ENCODE data around the gene FOXB1. TPM values are rescaled to one million over a fixed set of nuclear protein-coding genes. Genes with fewer than 3 reads are reported as not detected.

FOXB1 gene
- total RNA-seq, 1 experiment from 2014 or later = not detected

- DNase-seq (ENCODE audit: low spot score) = no peak
- BruUV-seq (replicated peaks) = no TSS peak
- POLR2A ChIA-PET (ENCODE audit: low non-redundant PET) = no interaction called here
- Histone ChIP-seq H3K4me1 (ENCODE audit: insufficient read depth, low read length, poor library complexity, severe bottlenecking) (no peaks in the 10 kb centered on the region), H3K27ac (ENCODE audit: low read depth, low read length, poor library complexity, severe bottlenecking) (no peak overlapping the region), H3K36me3 (ENCODE audit: insufficient read depth, low read length, poor library complexity, severe bottlenecking) (no peaks in the 10 kb centered on the region), H3K27me3 (replicated peaks; ENCODE audit: insufficient read depth, low read depth, low read length, poor library complexity) (peaks cover 7% of the 10 kb centered on the region), H3K9me3 (ENCODE audit: low read depth, low read length, poor library complexity, severe bottlenecking) (peaks cover 12% of the 10 kb centered on the region), H3K4me3 (ENCODE audit: low read depth, low read length, poor library complexity, severe bottlenecking) (no peak overlapping the region)
- intact Hi-C loops (cut with micrococcal nuclease; ENCODE audit: unreplicated experiment) = no loop called here
- CTCF ChIA-PET = no interaction called here
- TF ChIP-seq EZH2 (IDR thresholded peaks at IDR 0.05; ENCODE audit: borderline replicate concordance, low read depth, low read length, poor library complexity, severe bottlenecking) = no peak
- TF ChIP-seq, protein P1, sequence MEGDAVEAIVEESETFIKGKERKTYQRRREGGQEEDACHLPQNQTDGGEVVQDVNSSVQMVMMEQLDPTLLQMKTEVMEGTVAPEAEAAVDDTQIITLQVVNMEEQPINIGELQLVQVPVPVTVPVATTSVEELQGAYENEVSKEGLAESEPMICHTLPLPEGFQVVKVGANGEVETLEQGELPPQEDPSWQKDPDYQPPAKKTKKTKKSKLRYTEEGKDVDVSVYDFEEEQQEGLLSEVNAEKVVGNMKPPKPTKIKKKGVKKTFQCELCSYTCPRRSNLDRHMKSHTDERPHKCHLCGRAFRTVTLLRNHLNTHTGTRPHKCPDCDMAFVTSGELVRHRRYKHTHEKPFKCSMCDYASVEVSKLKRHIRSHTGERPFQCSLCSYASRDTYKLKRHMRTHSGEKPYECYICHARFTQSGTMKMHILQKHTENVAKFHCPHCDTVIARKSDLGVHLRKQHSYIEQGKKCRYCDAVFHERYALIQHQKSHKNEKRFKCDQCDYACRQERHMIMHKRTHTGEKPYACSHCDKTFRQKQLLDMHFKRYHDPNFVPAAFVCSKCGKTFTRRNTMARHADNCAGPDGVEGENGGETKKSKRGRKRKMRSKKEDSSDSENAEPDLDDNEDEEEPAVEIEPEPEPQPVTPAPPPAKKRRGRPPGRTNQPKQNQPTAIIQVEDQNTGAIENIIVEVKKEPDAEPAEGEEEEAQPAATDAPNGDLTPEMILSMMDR (conservative IDR thresholded peaks at IDR 0.05; ENCODE audit: low read depth, low read length) = no peak
Observed at GRCh38 chr15:60054472-60054871, 50.4 kb downstream of the FOXB1 start.
